ENCODE measurements around the gene TECPR1.
A peak's percentile ranks its signal among the peaks of the same experiment; 100 is the strongest.
"Not testable (repeated sequence)": the region's sequence is repeated elsewhere in the genome, so short reads cannot be mapped to it uniquely, and the experiment has no call there.

The TECPR1 gene

GRCh38 chr7:98224701-98225181, 27.3 kb downstream of the TECPR1 start:
- no peak for DNase-seq (ENCODE audit: low spot score)

- no peak for DNase-seq (ENCODE audit: low spot score)
These were observed 27.9 kb downstream of the TECPR1 start for GRCh38 chr7:98223898-98224700.

DNA sequence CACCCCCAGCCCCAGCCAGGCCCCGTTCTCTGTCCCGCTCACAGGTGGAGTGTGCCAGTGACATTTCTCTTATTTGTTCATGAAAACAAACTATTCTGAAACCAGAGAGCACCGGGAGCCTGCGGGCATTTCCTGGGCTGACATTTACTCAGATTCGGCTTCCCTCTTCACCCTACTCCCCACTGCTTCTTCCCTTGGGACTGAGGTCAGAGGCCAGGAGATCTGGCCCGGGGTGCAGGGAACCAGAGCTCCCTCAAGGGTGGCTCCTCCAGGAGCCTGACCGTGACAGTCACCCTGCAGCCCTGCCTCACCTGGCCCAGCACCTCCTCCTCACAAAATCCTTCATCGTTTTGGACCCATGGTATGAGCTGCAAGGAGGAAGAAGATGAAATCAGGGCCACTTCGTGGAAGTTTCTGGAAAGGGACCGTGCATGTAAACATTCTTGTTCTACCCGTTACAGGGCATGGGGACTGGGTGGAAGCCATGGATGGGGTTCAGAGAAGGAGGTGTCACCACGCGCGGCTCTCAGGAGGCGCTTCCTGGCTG, 28.6 kb downstream of the TECPR1 start:
- no peak for DNase-seq (ENCODE audit: low spot score)

DNA sequence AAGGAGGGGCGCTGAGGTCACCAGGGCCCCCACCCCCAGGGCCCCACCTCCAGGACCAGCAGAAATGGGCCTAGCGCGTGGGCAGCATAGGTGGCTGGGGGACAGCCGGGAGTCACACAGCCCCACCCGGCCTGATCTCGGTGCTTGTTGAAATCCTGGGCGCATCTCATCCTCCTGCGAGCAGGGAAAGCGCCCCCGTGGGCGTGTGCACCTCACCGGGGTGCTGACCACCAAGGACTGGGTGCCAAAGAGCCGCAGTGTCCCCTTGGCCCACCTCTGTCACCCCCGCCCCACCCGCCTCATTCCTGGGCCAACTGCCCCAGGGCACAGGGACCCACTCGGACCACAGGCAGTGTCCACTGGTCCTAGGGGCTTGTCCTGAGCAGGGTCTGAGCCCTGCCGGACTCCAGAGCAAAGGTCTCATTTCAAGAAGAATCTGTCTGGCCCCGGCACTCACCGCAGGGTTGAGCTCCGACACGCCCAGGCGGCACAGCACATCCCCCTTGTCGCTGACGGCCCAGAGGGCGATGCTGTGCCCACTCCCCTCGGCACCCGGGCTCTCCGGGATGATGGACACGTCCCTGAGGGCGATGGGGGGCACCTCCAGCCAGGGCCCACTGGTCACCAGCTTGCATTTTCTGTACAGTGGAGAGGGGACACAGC, 29.4 kb downstream of the TECPR1 start:
- DNase-seq (ENCODE audit: low spot score): no peak

GRCh38 chr7:98221611-98222532, 30.2 kb downstream of the TECPR1 start:
- DNase-seq (ENCODE audit: low spot score): no peak

DNA sequence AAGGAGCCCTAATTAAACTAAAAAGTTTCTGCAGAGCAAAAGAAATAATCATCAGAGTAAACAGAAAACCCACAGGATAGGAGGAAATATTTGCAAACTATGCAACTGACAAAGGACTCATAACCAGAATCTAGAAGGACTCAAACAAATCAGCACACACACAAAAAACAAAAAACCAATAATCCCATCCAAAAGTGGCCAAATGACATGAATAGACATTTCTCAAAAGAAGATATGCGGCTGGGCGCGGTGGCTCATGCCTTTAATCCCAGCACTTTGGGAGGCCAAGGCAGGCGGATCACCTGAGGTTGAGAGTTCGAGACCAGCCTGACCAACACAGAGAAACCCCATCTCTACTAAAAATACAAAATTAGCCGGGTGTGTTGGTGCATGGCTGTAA, 32.6 kb downstream of the TECPR1 start:
- DNase-seq (ENCODE audit: low spot score): not testable (repeated sequence)

GRCh38 chr7:98217623-98218582, 34.1 kb downstream of the TECPR1 start:
- DNase-seq (ENCODE audit: low spot score): no peak

- DNase-seq (ENCODE audit: low spot score): no peak
These were observed 35.0 kb downstream of the TECPR1 start for GRCh38 chr7:98216941-98217622.

- no peak for DNase-seq (ENCODE audit: low spot score)
These were observed 36.2 kb downstream of the TECPR1 start for GRCh38 chr7:98215561-98216495.

DNA sequence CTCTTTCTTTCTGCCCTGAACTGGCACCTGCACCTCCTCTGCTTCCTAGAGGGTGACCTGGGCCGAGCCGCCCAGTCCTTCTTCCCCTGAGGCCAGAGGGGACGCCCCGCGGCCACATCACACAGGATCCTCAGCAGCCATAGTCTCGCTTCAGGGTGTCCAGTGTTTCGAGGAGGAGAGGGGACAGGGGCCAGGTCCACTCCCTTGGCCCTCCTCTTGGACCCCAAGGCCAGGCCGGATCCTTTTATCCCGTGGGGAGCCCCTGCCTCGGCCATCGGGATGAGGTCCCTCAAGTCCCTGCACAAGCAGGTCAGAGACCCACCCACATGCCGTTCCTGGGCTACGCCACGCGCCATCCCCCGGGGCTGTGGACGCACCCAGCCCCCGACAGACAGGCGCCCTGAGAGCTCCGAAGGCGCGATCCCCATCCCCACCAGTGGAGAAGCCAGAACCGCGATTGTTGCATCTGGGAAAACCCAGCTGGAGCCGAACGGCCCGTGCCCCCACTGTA, 37.2 kb downstream of the TECPR1 start:
- no peak for DNase-seq (ENCODE audit: low spot score)

DNA sequence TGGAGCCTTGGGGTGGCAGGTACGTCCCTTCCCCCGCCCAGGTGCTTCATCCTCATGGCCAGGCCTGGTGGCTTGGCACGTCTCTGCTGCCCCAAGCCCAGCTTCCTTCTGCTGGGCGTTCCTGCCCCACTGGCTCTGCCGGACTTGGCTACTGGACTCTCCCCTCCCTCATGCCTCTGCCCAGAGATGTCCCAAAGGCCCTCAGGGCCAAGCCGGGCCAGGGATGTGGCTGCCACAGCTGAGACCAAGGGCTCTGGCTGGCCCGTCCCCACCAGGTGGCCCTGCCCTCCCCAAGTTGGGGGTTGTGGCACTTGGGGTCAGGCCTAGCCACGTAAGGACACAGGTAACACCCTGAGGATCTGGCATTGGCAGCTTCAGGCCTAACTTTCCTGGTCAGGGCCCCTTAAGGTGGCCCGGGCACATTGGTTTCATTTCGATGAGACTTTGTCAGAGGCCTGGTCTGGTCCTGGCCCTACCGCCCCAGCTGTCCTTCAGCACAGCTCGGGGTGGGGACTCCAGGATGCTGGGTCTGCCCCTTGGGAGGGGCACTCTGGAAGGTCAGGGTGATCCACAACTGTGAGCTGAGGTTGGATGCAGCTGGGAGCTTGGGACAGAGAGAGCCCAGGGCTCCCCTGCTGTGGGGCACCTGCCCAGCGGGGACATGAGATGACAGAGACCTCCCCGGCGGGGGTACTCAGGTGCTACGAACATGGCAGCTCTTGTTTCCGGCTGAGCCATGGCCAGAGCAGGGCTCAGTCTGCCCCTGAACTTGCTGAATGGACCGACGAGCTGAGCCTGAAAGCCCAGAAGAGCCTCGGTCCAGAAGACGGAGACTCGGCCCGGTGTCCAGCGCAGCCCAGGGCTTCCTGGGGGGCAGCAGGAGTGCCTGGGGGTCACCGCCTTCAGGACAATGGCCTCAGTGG, 37.9 kb downstream of the TECPR1 start:
- no peak for DNase-seq (ENCODE audit: low spot score)

GRCh38 chr7:98213296-98213887, 38.6 kb downstream of the TECPR1 start:
- DNase-seq (ENCODE audit: low spot score): no peak

DNA sequence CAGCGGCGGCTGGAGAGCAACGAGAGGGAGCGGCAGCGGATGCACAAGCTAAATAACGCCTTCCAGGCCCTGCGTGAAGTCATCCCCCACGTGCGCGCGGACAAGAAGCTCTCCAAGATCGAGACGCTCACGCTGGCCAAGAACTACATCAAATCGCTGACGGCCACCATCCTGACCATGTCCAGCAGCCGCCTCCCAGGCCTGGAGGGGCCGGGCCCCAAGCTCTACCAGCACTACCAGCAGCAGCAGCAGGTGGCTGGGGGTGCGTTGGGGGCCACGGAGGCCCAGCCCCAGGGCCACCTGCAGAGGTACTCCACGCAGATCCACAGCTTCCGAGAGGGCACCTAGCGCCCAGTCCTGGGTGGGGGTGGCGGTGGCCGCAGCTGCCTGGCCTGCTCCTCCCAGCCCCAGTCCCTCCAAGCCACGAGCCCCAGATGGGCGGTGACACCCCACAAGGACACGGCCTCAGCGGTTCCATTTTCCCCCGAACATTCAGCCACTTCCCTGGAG, 39.4 kb downstream of the TECPR1 start:
- no peak for DNase-seq (ENCODE audit: low spot score)

DNA sequence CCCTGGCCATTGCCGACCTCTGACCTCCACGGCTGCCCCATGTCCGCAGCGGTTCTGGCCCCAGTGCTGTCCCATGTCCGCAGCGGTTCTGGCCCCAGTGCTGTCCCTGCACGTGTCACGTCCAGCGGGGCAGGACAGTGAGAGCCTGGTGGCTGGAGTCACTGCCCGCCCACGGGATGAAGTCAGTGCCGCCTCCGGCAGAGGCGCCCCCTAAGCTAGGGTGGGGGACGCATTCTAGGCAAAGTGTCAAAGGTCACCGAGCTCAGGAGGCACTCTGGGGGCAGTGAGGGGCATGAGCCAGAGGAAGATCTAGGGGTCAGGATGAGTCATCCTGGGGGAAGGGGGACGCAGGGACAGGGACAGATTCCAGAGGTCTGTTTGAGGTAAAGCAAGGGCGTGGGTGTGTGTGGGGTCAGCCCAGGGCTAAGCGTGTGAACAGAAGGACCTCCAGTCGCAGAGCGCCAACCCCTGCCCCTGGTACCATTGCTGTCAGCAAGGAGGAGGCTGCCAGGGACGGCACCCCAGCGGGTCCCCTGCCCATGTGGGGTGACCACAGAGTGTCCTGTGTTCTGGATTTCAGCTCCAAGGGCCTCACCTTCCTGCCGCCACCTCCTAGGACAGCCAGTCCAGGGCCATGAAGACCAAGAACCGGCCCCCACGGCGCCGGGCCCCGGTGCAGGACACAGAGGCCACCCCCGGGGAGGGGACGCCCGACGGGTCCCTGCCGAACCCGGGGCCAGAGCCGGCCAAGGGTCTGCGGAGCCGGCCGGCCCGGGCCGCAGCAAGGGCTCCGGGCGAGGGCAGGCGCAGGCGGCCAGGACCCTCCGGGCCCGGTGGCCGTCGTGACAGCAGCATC, 40.1 kb downstream of the TECPR1 start:
- no peak for DNase-seq (ENCODE audit: low spot score)

DNA sequence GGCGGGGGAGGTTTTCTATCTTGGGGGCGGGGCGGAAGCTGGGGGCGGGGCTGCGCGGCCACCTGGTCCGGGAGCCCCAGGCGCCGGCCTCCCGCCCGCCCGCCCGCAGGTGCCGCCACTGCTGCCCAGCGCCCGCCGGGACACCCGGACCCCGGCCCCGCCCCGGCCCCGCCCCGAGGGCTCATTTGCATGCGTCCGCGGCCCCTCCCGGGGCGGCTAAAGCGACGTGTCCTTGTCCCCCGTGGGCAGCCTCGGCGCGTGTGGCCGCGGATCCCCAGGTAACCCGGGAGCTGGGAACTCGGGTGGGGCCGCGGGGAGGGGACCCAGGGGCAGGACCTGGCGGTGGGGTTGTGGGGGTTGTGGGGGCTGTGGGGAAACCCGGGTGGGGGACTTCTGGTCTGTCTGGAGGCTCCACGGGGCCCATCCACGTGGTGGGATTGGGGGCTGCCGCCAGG, 40.8 kb downstream of the TECPR1 start, which contains the start of gene BHLHA15:
Gene BHLHA15, plus strand, starts transcription at position 219 of the 455 bp plus-strand sequence. CDS start 871 bp downstream, outside the sequence.
- peak; percentile 22 for DNase-seq (ENCODE audit: low spot score)

Measured in kidney tubule cell (primary cell).